OCI-LY7 (cell line): ENCODE measurements around the gene NPEPL1. TPM values are rescaled to one million over a fixed set of nuclear protein-coding genes. Genes with fewer than 3 reads are reported as not detected.

ENCODE experiments used
- BruUV-seq: library from RNA; stranded (reverse); fragments of 400-500 nt; replicated peaks from 2 replicates; lab custom pipeline; 2021; lab: Mats Ljungman, UMichigan
- CTCF ChIA-PET: fragments of 300-600 bp; sonication (Branson Sonifier 250); formaldehyde crosslinking; loops from one replicate; lab custom pipeline; 2022; ENCODE audit warnings: antibody characterized with exemption; ENCODE audit not compliant: unreplicated experiment; lab: Charles Lee
- POLR2A ChIA-PET: fragments of 300-600 bp; sonication (Branson Sonifier 250); formaldehyde crosslinking; loops from one replicate; lab custom pipeline; 2022; ENCODE audit warnings: antibody characterized with exemption; lab: Charles Lee
- DNase-seq: peaks from one replicate; pipeline ENCODE4 v3.0.0-alpha.2; 2015; ENCODE audit warnings: low spot score
- H2AFZ ChIP-seq: fragments of 200-600 bp; sonication (generic), shearing (Covaris generic); 2 replicates; pipeline ENCODE4 v1.6.1; 2014; ENCODE audit warnings: mild to moderate bottlenecking, antibody characterized with exemption, low read length, moderate library complexity
- H3K27ac ChIP-seq: fragments of 200-600 bp; sonication (generic); 2 replicates; pipeline ENCODE4 v1.5.1; 2014; ENCODE audit warnings: mixed run types, low read depth, mild to moderate bottlenecking, moderate library complexity, low read length, inconsistent platforms; ENCODE audit not compliant: poor library complexity, severe bottlenecking
- H3K36me3 ChIP-seq: fragments of 200-600 bp; sonication (generic); 2 replicates; pipeline ENCODE4 v1.6.1; 2014; ENCODE audit warnings: mild to moderate bottlenecking, antibody characterized with exemption, low read length, moderate library complexity, mixed read lengths; ENCODE audit not compliant: insufficient read depth
- H3K4me1 ChIP-seq: fragments of 200-600 bp; sonication (generic); 2 replicates; pipeline ENCODE4 v1.5.1; 2014; ENCODE audit warnings: mild to moderate bottlenecking, low read length; ENCODE audit not compliant: insufficient read depth, poor library complexity, severe bottlenecking
- H3K4me2 ChIP-seq: fragments of 200-600 bp; sonication (generic); 2 replicates; pipeline ENCODE4 v1.6.1; 2014; ENCODE audit warnings: mild to moderate bottlenecking, low read length
- H3K4me3 ChIP-seq: fragments of 200-600 bp; sonication (generic); 2 replicates; pipeline ENCODE4 v1.5.1; 2014; ENCODE audit warnings: mild to moderate bottlenecking, low read depth, low read length; ENCODE audit not compliant: poor library complexity, severe bottlenecking
- H3K79me2 ChIP-seq: fragments of 200-600 bp; sonication (generic); 2 replicates; pipeline ENCODE4 v1.6.1; 2016; ENCODE audit warnings: low read depth, mild to moderate bottlenecking, low read length, moderate library complexity, mixed read lengths; ENCODE audit not compliant: insufficient read depth
- H3K9me2 ChIP-seq: fragments of 200-600 bp; sonication (generic); 2 replicates; pipeline ENCODE4 v1.6.1; 2016; ENCODE audit warnings: mild to moderate bottlenecking, low read length, mixed read lengths; ENCODE audit not compliant: insufficient read depth
- H3K9me3 ChIP-seq: fragments of 200-600 bp; sonication (generic); 2 replicates; pipeline ENCODE4 v1.6.1; 2014; ENCODE audit warnings: mild to moderate bottlenecking, mixed run types, low read length, mixed read lengths
- H4K20me1 ChIP-seq: fragments of 200-600 bp; sonication (generic); 2 replicates; pipeline ENCODE4 v1.6.1; 2014; ENCODE audit warnings: mild to moderate bottlenecking, antibody characterized with exemption, low read length, moderate library complexity, mixed read lengths; ENCODE audit not compliant: insufficient read depth
- CTCF ChIP-seq: fragments of 200-600 bp; sonication (generic); conservative IDR thresholded peaks from 2 replicates; pipeline ENCODE4 v1.5.1; 2014; ENCODE audit warnings: mild to moderate bottlenecking, antibody characterized with exemption, low read length, moderate library complexity, mixed read lengths
- EZH2phosphoT487 ChIP-seq: fragments of 200-600 bp; sonication (generic); IDR thresholded peaks from 2 replicates; pipeline ENCODE4 v1.6.1; 2018; ENCODE audit warnings: low read depth, borderline replicate concordance, mild to moderate bottlenecking, mixed run types, antibody characterized with exemption, low read length, moderate library complexity, mixed read lengths
- intact Hi-C: fragments of 100-400 bp; cut with micrococcal nuclease; formaldehyde crosslinking; loops from one replicate; pipeline ENCODE4 v1.10.0; 2022; ENCODE audit not compliant: unreplicated experiment
- total RNA-seq, 2 experiments: library from RNA; depleted of rRNA in 1 of 2; stranded (reverse); fragments of >200 nt in 1 of 2; shearing (Covaris generic) in 1 of 2; gene quantifications; 2 replicates each; pipeline ENCODE4 v1.2.3, GENCODE V29; 2014 to 2022

The NPEPL1 gene
- total RNA-seq, 2 experiments from 2014 or later = 3.4 to 11.5 TPM

- BruUV-seq = no TSS peak
- no peak for DNase-seq
- Histone ChIP-seq H3K36me3 (no peaks in the 10 kb centered on the region), H3K9me3 (no peaks in the 10 kb centered on the region), H3K9me2 (no peaks in the 10 kb centered on the region), H3K79me2 (no peaks in the 10 kb centered on the region), H3K4me2 (no peak overlapping the region), H2AFZ (no peak overlapping the region), H3K27ac (no peak overlapping the region), H3K4me1 (no peaks in the 10 kb centered on the region), H3K4me3 (no peak overlapping the region), H4K20me1 (no peaks in the 10 kb centered on the region)
- TF ChIP-seq EZH2phosphoT487 (no peak), CTCF (no peak)
- CTCF ChIA-PET = no interaction called here
- intact Hi-C loops = no loop called here
- POLR2A ChIA-PET = no interaction called here
Observed at GRCh38 chr20:58695895-58696375, 3.3 kb downstream of the NPEPL1 start.

GRCh38 chr20:58696411-58696961, 3.9 kb downstream of the NPEPL1 start:
- no peak overlapping the region for H3K4me2 ChIP-seq
- H3K9me3 ChIP-seq = no peaks in the 10 kb centered on the region
- no peak overlapping the region for H3K27ac ChIP-seq
- no peak for DNase-seq
- H3K4me3 ChIP-seq = no peak overlapping the region
- H2AFZ ChIP-seq = no peak overlapping the region
- ChIA-PET POLR2A (no interaction called here), CTCF (no interaction called here)
- no peaks in the 10 kb centered on the region for H3K9me2 ChIP-seq
- H3K79me2 ChIP-seq = no peaks in the 10 kb centered on the region
- BruUV-seq = no TSS peak
- intact Hi-C loops = no loop called here
- TF ChIP-seq EZH2phosphoT487 (no peak), CTCF (no peak)
- no peaks in the 10 kb centered on the region for H3K36me3 ChIP-seq
- no peaks in the 10 kb centered on the region for H4K20me1 ChIP-seq
- no peaks in the 10 kb centered on the region for H3K4me1 ChIP-seq

GRCh38 chr20:58697201-58697866, 4.7 kb downstream of the NPEPL1 start:
- no peaks in the 10 kb centered on the region for H3K79me2 ChIP-seq

More at GRCh38 chr20:58697201-58697866, 4.7 kb downstream of the NPEPL1 start:
- no peak overlapping the region for H3K4me3 ChIP-seq
- H2AFZ ChIP-seq = no peak overlapping the region
- DNase-seq = no peak
- no peaks in the 10 kb centered on the region for H3K4me1 ChIP-seq
- TF ChIP-seq EZH2phosphoT487 (no peak), CTCF (no peak)
- H3K9me2 ChIP-seq = no peaks in the 10 kb centered on the region
- CTCF ChIA-PET = no interaction called here
- H3K27ac ChIP-seq = no peak overlapping the region
- H3K9me3 ChIP-seq = no peaks in the 10 kb centered on the region
- H3K36me3 ChIP-seq = no peaks in the 10 kb centered on the region
- intact Hi-C loops = no loop called here
- no peak overlapping the region for H3K4me2 ChIP-seq
- no peaks in the 10 kb centered on the region for H4K20me1 ChIP-seq
- POLR2A ChIA-PET = no interaction called here
- BruUV-seq = no TSS peak
